Pancreas (tissue), 10 donors: Measurements from ENCODE around the gene ZIK1. TPM values are rescaled to one million over a fixed set of nuclear protein-coding genes. Genes with fewer than 3 reads are reported as not detected.

Experiments used
- ATAC-seq, 4 donors: fragments of 200-7000 bp; cut with Tn5 transposase; one replicate each; pipeline versions ENCODE4 v1.8.0 to v1.9.1; 2020; ENCODE audit warnings: mild to moderate bottlenecking in 4 of 4, moderate library complexity in 4 of 4
- DNase-seq, 6 donors: peaks; one replicate each; pipeline ENCODE4 v3.0.0-alpha.2; 2020
- FAIRE-seq: peaks from 2 replicates; lab custom pipeline; 2012; peaks lifted over from hg19 to GRCh38; lab: Jason Lieb, UNC
- H3K27ac ChIP-seq, 4 donors: fragments of 200-600 bp; sonication (generic); 1 replicate in 3 of 4; 2 replicates in 1 of 4; pipeline versions ENCODE4 v1.5.0 to v1.8.0; 2020
- H3K27me3 ChIP-seq, 4 donors: fragments of 200-600 bp; one replicate each; pipeline ENCODE4 v1.8.0; 2021
- H3K36me3 ChIP-seq, 3 donors: fragments of 200-600 bp; sonication (generic) in 1 of 3; one replicate each; pipeline versions ENCODE4 v1.5.0 to v1.8.0; 2020 to 2021
- H3K4me1 ChIP-seq, 3 donors: fragments of 200-600 bp; one replicate each; pipeline ENCODE4 v1.8.0; 2021
- H3K4me3 ChIP-seq, 4 donors: fragments of 200-600 bp; sonication (generic) in 2 of 4; one replicate each; pipeline versions ENCODE4 v1.5.0 to v1.8.0; 2020 to 2021
- H3K9me3 ChIP-seq, 4 donors: fragments of 200-600 bp; one replicate each; pipeline ENCODE4 v1.8.0; 2021
- WGBS, 2 donors: extraction: QIAGEN DNeasy Blood & Tissue Kit; methylation state at CpG; one replicate each; pipeline ENCODE4 v1.1.7; 2013; 5-methylcytosine and 5-hydroxymethylcytosine counted together
- intact Hi-C, 3 donors: fragments of 100-400 bp; cut with DNase I; formaldehyde crosslinking; loops; one replicate each; pipeline versions ENCODE4 v1.11.1 to v1.14.2; 2022
- polyA plus RNA-seq, 2 donors: library from polyadenylated mRNA; stranded (reverse); fragments of 200-250 nt; gene quantifications; one replicate each; pipeline ENCODE4 v1.2.3, GENCODE V29; 2013
- total RNA-seq, 6 donors: library from RNA; stranded (reverse); fragmentation: NEBNext Ultra II Directional in 4 of 6; extraction: Animal tissue kit (Norgen Biotek cat#: 25700) in 4 of 6; gene quantifications; one replicate each; pipeline versions ENCODE4 v1.2.1 to v1.2.4, GENCODE V29; 2021 to 2023
- TF ChIP-seq, protein P1 (sequence below), 4 donors: fragments of 200-600 bp; sonication (generic) in 3 of 4; IDR thresholded peaks; one replicate each; pipeline versions ENCODE4 v1.5.0 to v1.8.0; 2021; ENCODE audit warnings: antibody characterized with exemption in 4 of 4
- donor health status: healthy with polysubstance abuse.
- donor health status: DM: no; HTN: no; CAD: no; lungs with moderate emphysema.
- donor health status: DM: no; HTN: no; CAD: no.
- donor health status: control.
- donor health status: control.
- donor health status: Bipolar disorder and iron deficiency.
- donor health status: DM: yes; HTN: yes; CAD: no.
- donor health status: DM: no; HTN: no; CAD: no.
- donor health status: DM: no; HTN: no; CAD: no.
- donor health status: DM: yes; HTN: yes; CAD: no.

ZIK1 gene
- total and polyA plus RNA-seq, 8 donors, result 0.63 to 3.0 (median 1.0) TPM

DNA sequence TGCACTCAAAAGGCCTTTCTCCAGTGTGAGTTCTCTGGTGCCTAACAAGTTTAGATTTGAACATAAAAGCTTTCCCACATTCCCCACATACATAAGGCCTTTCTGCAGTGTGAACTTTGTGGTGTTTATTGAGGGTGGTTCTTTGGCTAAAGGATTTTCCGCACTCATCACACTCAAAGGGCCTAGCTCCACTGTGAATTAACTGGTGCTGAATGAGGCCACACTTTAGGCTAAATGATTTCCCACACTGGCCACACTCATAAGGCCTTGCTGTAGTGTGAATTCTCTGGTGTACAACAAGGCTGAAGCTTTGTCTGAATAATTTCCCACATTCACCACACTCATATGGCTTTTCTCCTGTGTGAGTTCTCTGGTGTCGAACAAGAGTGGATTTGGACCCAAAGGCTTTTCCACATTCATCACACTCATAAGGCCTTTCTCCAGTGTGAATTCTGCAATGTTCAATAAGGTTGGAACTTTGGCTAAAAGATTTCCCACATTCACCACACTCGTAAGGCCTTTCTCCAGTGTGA lies 11.5 kb upstream of the ZIK1 start:
- Histone ChIP-seq H3K27ac (no peak overlapping the region), H3K36me3 (peaks cover 6 to 35% (median 28%) of the 10 kb centered on the region in 3 donors), H3K4me3 (no peak overlapping the region), H3K9me3 (peaks cover 0 to 20% (median 0%) of the 10 kb centered on the region in 4 donors), H3K27me3 (no peaks in the 10 kb centered on the region), H3K4me1 (no peaks in the 10 kb centered on the region)
- FAIRE-seq (no peak), ATAC-seq (no peak), DNase-seq (no peak)
- 99 to 100% methylated on average over 3 of the region's 3 CpGs for WGBS, 2 donors
- intact Hi-C loops, result no loop called here
- TF ChIP-seq, protein P1, sequence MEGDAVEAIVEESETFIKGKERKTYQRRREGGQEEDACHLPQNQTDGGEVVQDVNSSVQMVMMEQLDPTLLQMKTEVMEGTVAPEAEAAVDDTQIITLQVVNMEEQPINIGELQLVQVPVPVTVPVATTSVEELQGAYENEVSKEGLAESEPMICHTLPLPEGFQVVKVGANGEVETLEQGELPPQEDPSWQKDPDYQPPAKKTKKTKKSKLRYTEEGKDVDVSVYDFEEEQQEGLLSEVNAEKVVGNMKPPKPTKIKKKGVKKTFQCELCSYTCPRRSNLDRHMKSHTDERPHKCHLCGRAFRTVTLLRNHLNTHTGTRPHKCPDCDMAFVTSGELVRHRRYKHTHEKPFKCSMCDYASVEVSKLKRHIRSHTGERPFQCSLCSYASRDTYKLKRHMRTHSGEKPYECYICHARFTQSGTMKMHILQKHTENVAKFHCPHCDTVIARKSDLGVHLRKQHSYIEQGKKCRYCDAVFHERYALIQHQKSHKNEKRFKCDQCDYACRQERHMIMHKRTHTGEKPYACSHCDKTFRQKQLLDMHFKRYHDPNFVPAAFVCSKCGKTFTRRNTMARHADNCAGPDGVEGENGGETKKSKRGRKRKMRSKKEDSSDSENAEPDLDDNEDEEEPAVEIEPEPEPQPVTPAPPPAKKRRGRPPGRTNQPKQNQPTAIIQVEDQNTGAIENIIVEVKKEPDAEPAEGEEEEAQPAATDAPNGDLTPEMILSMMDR (IDR thresholded peaks at IDR 0.05), result no peak

DNA sequence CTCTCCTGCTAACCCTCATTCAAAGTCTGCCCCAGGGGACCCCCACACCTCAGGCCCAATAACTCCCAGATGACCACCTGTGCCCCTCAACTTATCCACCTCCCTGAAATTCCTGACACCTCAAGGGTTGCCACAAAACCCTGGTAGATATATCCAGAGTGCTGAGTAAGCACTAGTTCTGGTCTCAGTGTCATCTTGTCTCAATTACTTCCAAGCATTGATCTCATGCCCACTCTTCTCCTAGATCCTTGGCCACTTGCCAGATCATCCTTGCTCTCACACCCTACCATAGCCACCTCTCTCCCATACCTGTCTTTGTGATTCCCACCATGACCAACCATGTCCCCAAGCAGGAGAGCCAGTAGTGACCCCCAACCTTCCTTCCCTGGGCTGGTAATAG lies 7.3 kb upstream of the ZIK1 start:
- Histone ChIP-seq H3K4me1 (peaks cover 0 to 6% (median 4%) of the 10 kb centered on the region in 3 donors), H3K36me3 (peaks cover 6 to 35% (median 28%) of the 10 kb centered on the region in 3 donors), H3K27ac (no peak overlapping the region), H3K27me3 (no peaks in the 10 kb centered on the region), H3K4me3 (no peak overlapping the region), H3K9me3 (peaks cover 0 to 18% (median 0%) of the 10 kb centered on the region in 4 donors)
- DNase-seq (no peak), ATAC-seq (no peak), FAIRE-seq (no peak)
- TF ChIP-seq, protein P1 (IDR thresholded peaks at IDR 0.05), result no peak
- intact Hi-C loops, result no loop called here

DNA sequence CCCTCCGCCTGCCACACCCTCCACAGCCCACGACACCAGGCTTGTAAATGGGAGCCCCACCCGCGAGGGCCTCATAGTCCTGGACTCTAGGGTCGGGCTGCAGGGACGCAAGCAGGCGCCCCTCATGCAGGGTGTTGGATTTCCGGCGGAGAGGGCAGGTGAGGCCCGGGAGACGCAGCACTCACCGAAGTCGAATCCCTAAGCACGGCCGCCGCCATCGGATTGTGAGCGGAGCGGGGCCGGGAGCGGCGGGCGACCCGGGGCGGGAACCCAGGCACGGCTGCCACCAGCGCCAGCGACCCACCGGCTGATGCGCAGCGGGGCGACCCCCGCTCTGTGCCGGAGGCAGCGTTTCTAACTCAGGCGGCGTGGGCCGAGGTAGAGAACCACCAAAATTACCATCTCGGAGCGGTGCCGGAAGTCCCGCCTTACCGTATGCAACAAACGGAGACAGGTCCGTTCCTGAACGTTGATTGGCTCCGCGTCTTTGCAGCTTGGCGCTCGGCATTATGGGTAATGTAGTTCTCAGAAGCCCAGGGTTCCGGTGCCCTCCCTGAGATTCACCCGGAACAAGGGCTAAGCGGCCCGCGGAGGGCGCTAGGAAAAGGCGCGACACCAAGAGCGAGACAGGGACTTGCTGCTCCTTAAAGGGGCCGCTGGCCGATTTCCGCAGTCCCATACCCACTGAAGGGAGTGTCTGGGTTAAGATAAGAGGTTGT lies 5.3 kb upstream of the ZIK1 start, which contains the start of gene ZNF416:
Gene ZNF416, minus strand, starts transcription at position 425 of the 719 bp plus-strand sequence. Its CDS starts 207 bp downstream, at position 218.
- FAIRE-seq, result peak; percentile 97
- H3K9me3 ChIP-seq, result peaks cover 0 to 11% (median 0%) of the 10 kb centered on the region in 4 donors
- H3K4me1 ChIP-seq, result peaks cover 0 to 6% (median 4%) of the 10 kb centered on the region in 3 donors
- peak within 1 kb of the TSS; percentile 93 to 99 (median 96) for H3K4me3 ChIP-seq
- intact Hi-C loops, result no loop called here
- peak; percentile 99 to 100 (median 100) for ATAC-seq
- DNase-seq, result peak; percentile 89 to 97 (median 96)
- H3K27ac ChIP-seq, result peak within 1 kb of the TSS in 3 of 4 donors; percentile 8 to 48 (median 48)
- H3K27me3 ChIP-seq, result no peaks in the 10 kb centered on the region
- TF ChIP-seq, protein P1 (IDR thresholded peaks at IDR 0.05), result no peak
- peaks cover 6 to 20% (median 16%) of the 10 kb centered on the region in 3 donors for H3K36me3 ChIP-seq
- 0 to 1% methylated on average over 61 to 62 of the region's 62 CpGs for WGBS, 2 donors

DNA sequence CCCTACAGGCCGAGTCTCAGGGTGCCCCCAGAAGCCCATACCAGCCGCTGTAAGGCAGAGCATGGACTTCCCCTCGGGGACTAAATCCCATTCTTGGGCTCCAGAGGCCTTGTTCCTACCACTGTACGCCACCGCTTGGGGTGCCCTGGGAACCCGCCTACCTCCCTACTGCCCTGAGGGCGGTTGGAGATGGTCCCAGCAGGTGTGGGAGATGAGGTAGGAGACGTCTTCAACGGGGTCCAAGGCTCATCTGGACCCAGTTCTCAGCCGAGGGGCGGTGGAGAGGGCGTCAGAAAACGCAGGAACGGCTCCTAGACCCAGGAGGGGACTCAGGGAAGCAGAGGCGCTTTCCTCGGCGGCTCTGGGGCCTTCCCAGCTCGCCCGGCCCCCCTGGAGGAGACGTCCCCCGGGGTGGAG lies 833 bp upstream of the ZIK1 start:
- peaks cover 0 to 2% (median 0%) of the 10 kb centered on the region in 3 donors for H3K4me1 ChIP-seq
- peak overlapping the region in 2 of 4 donors; percentile 34 to 61 for H3K4me3 ChIP-seq
- TF ChIP-seq, protein P1 (IDR thresholded peaks at IDR 0.05), result no peak
- intact Hi-C loops, result no loop called here
- H3K36me3 ChIP-seq, result no peaks in the 10 kb centered on the region
- DNase-seq (peak in 1 of 6 donors; percentile 43), ATAC-seq (no peak), FAIRE-seq (no peak)
- 27 to 29% methylated on average over 21 of the region's 21 CpGs for WGBS, 2 donors
- no peaks in the 10 kb centered on the region for H3K9me3 ChIP-seq
- H3K27me3 ChIP-seq, result no peaks in the 10 kb centered on the region
- H3K27ac ChIP-seq, result no peak overlapping the region
